LNCaP clone FGC (cell line): ENCODE data around the gene CNOT1.
A peak's percentile ranks its signal among the peaks of the same experiment; 100 is the strongest.
"Not testable (repeated sequence)": the region's sequence is repeated elsewhere in the genome, so short reads cannot be mapped to it uniquely, and the experiment has no call there.

Source experiments
- DNase-seq: peaks from one replicate; pipeline ENCODE4 v3.0.0-alpha.2; 2011; ENCODE audit warnings: low read depth
- H3K4me3 ChIP-seq: 2 replicates; pipeline ENCODE4 v1.5.1; 2011; ENCODE audit warnings: mild to moderate bottlenecking, low read depth, low read length, control low read depth
- CTCF ChIP-seq: IDR thresholded peaks from 2 replicates; pipeline ENCODE4 v1.5.1; 2012; ENCODE audit warnings: mild to moderate bottlenecking; ENCODE audit not compliant: control insufficient read depth, insufficient read depth; ENCODE audit errors: extremely low read depth

The CNOT1 gene

GRCh38 chr16:58639230-58639629, 9.6 kb upstream of the CNOT1 start:
- no peak for TF ChIP-seq CTCF
- DNase-seq, result no peak
- no peak overlapping the region for H3K4me3 ChIP-seq

DNA sequence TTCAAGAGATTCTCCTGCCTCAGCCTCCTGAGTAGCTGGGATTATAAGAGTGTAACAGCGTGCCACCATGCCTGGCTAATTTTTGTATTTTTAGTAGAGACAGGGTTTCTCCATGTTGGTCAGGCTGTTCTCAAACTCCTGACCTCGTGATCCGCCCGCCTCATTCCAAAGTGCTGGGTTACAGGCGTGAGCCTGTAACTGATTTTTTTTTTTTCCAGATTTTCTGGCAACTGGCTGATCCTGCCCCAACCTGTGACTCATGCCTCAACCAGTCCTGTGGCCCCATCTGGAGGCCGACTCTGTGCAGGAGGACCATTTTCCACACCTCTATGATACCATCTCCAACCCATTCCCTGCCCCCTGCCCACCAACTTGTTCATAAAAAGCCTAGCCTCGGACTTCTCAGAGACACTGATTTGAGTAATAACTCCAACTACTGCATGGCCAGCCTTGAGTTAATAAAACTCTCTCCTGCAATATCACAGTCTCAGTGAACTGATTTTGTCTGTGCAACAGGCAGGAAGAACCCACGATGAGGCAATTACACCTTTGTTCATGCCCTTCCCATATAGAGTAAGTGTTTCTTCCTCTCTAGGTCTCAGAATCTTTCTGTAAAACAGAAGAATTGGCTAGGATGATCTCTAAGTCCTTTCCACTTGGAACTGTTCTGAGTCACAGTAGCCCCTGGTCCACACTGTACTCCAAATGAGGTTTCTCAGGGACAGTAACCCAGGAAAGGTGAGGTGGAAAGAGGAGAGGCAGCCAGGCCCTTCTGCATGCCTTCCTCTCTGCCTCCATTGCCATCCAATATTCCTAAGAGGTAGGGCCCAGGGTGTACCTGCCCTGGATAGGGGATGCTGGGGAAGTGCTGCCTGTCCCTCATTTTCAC, 8.8 kb upstream of the CNOT1 start:
- no peak for DNase-seq
- no peak overlapping the region for H3K4me3 ChIP-seq
- peak; percentile 42; the same call in 1 of the 2 replicates for TF ChIP-seq CTCF

DNA sequence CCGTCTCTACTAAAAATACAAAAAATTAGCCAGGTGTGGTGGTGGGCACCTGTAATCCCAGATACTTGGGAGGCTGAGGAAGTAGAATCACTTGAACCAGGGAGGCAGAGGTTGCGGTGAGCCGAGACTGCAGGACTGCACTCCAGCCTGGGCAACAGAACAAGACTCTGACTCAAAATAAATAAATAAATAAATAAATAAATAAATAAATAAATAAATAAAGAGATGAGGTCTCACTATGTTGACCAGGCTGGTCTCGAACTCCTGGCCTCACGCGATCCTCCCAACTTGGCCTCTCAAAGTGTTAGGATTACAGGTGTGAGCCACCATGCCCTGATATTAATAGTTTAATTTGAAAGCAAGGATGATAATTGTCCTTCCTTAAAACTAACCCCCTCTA, 7.4 kb upstream of the CNOT1 start:
- not testable (repeated sequence) for H3K4me3 ChIP-seq, DNase-seq

GRCh38 chr16:58636466-58636865, 6.8 kb upstream of the CNOT1 start:
- no peak overlapping the region for H3K4me3 ChIP-seq
- TF ChIP-seq CTCF, result no peak
- DNase-seq, result no peak

DNA sequence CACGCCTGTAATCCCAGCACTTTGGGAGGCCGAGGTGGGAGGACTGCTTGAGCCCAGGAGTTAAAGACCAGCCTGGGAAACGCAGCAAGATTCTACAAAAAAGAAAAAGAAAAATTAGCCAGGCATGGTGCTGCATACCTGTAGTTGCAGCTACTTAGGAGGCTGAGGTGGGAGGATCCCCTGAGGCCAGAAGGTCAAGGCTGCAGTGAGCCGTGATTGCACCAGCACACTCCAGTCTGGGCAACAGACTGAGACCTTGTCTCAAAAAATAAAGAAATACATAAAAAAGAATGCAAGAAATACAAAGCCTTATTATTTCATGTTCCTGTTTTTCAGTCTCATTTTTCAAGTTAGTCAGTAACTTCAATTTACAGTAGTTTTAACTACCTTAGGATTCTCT, 5.9 kb upstream of the CNOT1 start:
- no peak overlapping the region for H3K4me3 ChIP-seq
- no peak for DNase-seq
- TF ChIP-seq CTCF, result no peak

DNA sequence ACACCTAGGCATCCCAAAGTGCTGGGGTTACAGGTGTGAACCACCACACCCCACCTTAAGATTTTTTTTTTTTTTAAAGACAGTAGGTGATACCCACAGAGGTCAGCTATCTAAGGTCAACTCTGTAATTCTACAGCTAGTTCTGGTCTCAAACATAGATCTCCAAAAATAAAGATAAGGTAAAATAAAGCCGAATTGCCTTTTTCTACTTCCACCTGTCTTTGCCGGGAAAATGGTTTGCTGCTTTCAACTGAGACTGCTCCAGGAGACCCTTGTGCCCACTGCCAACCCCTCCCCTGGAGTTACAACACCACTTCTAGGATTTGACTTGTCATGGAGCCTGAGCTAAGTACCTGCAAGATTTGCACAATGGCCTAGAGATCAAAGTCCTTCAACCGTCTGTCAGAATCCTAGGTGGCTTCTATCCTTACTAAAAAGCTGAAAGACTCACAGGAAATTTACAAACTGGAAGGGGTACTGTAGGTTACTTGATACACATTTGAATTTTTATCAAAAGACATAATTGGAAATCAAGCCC, 4.7 kb upstream of the CNOT1 start:
- no peak for DNase-seq
- TF ChIP-seq CTCF, result no peak
- no peak overlapping the region for H3K4me3 ChIP-seq

- H3K4me3 ChIP-seq, result peak overlapping the region; percentile 91
- no peak for DNase-seq
- no peak for TF ChIP-seq CTCF
Measured at GRCh38 chr16:58628845-58629732, 537 bp downstream of the CNOT1 start.
